Neural progenitor cell (in vitro differentiated cells): Measurements from ENCODE around the gene SPRED2.

Experiments used
- EZH2 ChIP-seq: fragments of 200-600 bp; sonication (generic); IDR thresholded peaks from 2 replicates; pipeline ENCODE4 v1.6.1; 2017; ENCODE audit warnings: antibody characterized with exemption, mild to moderate bottlenecking, moderate library complexity
- TF ChIP-seq, protein P1 (sequence below): fragments of 200-600 bp; sonication (generic); IDR thresholded peaks from 2 replicates; pipeline ENCODE4 v1.5.1; 2017; ENCODE audit warnings: antibody characterized with exemption, mild to moderate bottlenecking

DNA sequence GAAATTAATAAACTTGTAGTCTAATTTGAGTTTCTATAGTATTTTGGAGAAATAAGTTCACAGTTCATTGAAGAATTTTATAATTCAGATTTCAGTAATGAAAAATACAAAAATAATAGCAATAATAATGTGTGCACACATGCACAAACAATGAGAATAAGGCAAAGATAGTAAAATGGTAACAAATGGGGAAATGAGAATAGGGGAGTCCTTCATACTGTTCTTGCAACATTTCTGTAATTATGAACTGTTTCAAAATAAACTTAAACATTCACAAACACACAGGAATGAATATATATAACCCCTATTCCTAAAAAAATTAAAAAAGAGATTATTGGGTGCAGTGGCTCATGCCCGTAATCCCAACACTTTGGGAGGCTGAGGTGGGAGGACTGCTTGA, 63.9 kb downstream of the SPRED2 start:
- TF ChIP-seq, protein P1, sequence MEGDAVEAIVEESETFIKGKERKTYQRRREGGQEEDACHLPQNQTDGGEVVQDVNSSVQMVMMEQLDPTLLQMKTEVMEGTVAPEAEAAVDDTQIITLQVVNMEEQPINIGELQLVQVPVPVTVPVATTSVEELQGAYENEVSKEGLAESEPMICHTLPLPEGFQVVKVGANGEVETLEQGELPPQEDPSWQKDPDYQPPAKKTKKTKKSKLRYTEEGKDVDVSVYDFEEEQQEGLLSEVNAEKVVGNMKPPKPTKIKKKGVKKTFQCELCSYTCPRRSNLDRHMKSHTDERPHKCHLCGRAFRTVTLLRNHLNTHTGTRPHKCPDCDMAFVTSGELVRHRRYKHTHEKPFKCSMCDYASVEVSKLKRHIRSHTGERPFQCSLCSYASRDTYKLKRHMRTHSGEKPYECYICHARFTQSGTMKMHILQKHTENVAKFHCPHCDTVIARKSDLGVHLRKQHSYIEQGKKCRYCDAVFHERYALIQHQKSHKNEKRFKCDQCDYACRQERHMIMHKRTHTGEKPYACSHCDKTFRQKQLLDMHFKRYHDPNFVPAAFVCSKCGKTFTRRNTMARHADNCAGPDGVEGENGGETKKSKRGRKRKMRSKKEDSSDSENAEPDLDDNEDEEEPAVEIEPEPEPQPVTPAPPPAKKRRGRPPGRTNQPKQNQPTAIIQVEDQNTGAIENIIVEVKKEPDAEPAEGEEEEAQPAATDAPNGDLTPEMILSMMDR: no peak
- no peak for TF ChIP-seq EZH2
